Ishikawa (cell line): ENCODE results near the gene ADSS2.

Experiments used
- CEBPB ChIP-seq: IDR thresholded peaks from 2 replicates; pipeline ENCODE4 v1.6.1; 2012
- CREB1 ChIP-seq: IDR thresholded peaks from 2 replicates; pipeline ENCODE4 v1.6.1; 2012; ENCODE audit warnings: low read depth
- EGR1 ChIP-seq: IDR thresholded peaks from 2 replicates; pipeline ENCODE4 v1.6.1; 2012
- EP300 ChIP-seq: IDR thresholded peaks from 2 replicates; pipeline ENCODE4 v1.6.1; 2012; ENCODE audit warnings: borderline replicate concordance
- FOXM1 ChIP-seq: IDR thresholded peaks from 2 replicates; pipeline ENCODE4 v1.6.1; 2012; ENCODE audit warnings: low read depth, borderline replicate concordance
- NFIC ChIP-seq: IDR thresholded peaks from 2 replicates; pipeline ENCODE4 v1.6.1; 2012
- RAD21 ChIP-seq: IDR thresholded peaks from 2 replicates; pipeline ENCODE4 v1.6.1; 2012; ENCODE audit warnings: low read depth
- REST ChIP-seq: IDR thresholded peaks from 2 replicates; pipeline ENCODE4 v1.6.1; 2012; ENCODE audit warnings: low read depth, mild to moderate bottlenecking
- TAF1 ChIP-seq: IDR thresholded peaks from 2 replicates; pipeline ENCODE4 v1.6.1; 2012; ENCODE audit warnings: low read depth, mild to moderate bottlenecking
- TCF12 ChIP-seq: IDR thresholded peaks from 2 replicates; pipeline ENCODE4 v1.6.1; 2012; ENCODE audit warnings: low read depth
- TEAD4 ChIP-seq: IDR thresholded peaks from 2 replicates; pipeline ENCODE4 v1.6.1; 2012
- YY1 ChIP-seq: IDR thresholded peaks from 2 replicates; pipeline ENCODE4 v1.6.1; 2012; ENCODE audit warnings: low read depth
- ZBTB7A ChIP-seq: IDR thresholded peaks from 2 replicates; pipeline ENCODE4 v1.6.1; 2012; ENCODE audit warnings: low read depth
- TF ChIP-seq, protein P1 (sequence below): IDR thresholded peaks from 2 replicates; pipeline ENCODE4 v1.6.1; 2012
- TF ChIP-seq, protein P2 (sequence below): IDR thresholded peaks from 2 replicates; pipeline ENCODE4 v1.6.1; 2012

ADSS2 gene

GRCh38 chr1:244383278-244383884, 68.3 kb downstream of the ADSS2 start:
- TF ChIP-seq REST (no peak), FOXM1 (no peak), YY1 (no peak), NFIC (no peak), TCF12 (no peak), TAF1 (no peak), RAD21 (no peak), EP300 (no peak), ZBTB7A (no peak), EGR1 (no peak), TEAD4 (no peak), CREB1 (no peak), CEBPB (no peak)
- TF ChIP-seq, protein P1, sequence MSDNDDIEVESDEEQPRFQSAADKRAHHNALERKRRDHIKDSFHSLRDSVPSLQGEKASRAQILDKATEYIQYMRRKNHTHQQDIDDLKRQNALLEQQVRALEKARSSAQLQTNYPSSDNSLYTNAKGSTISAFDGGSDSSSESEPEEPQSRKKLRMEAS = no peak
- TF ChIP-seq, protein P2, sequence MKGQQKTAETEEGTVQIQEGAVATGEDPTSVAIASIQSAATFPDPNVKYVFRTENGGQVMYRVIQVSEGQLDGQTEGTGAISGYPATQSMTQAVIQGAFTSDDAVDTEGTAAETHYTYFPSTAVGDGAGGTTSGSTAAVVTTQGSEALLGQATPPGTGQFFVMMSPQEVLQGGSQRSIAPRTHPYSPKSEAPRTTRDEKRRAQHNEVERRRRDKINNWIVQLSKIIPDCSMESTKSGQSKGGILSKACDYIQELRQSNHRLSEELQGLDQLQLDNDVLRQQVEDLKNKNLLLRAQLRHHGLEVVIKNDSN = no peak

DNA sequence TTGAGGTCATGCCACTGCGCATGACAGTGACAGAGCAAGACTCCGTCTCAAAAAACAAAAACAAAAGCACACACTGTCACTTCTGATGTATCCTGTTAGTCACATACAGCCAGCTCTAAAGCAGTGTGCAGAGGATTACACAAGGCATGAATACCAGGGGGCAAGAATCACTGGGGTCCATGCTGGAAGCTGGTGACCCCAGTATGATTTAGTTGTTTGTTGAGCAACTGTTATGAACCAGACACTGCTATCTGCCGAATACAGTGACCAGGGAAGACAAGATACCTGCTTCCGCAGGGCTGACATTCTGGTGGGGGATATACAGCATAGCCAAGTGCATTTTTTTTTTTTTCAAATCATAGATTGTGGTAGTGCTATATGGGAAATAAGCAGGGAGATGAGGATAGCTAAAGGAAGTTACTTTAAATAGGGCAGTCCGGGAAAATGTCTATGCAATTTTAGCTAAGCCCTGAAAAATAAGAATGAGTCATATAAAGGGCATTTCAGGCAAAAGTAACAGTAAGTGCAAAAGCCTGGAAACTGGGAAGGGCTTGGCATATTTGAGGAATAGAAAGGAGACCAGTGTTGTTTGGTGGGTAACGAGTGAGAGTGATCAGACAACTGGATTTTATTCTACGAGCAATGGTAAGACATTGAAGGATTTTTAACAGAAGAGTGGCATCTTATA, 69.7 kb downstream of the ADSS2 start:
- TF ChIP-seq TEAD4 (no peak), REST (no peak), TAF1 (no peak), ZBTB7A (no peak)

GRCh38 chr1:244376126-244376525, 75.6 kb downstream of the ADSS2 start:
- TF ChIP-seq EGR1 (no peak), CREB1 (no peak), NFIC (no peak), ZBTB7A (no peak), TAF1 (no peak), EP300 (no peak), TEAD4 (no peak), YY1 (no peak), TCF12 (no peak), RAD21 (no peak)
- TF ChIP-seq, protein P2 = no peak
- TF ChIP-seq, protein P1 = no peak

DNA sequence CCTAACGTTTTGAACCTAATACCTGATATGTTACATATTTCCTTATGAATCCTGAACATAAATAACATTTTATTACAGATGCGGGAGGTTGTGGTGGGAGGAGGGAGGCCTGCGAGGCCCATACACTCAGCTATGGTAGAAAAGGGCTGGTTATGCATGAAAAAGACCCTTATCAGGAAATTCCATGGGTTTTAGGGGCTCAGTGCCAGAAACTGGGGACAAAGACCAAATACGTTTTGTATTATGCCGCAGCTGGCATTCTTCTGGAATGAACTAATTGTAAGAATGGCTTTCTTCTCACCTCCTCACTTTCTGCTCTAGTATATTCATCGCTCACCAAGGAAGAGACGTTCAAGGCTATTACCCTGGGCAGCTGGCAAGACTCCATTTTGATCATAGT, 76.7 kb downstream of the ADSS2 start:
- no peak for TF ChIP-seq YY1
- TF ChIP-seq TEAD4 = no peak
- TF ChIP-seq TAF1 = no peak
- no peak for TF ChIP-seq CEBPB
- TF ChIP-seq EP300 = no peak

DNA sequence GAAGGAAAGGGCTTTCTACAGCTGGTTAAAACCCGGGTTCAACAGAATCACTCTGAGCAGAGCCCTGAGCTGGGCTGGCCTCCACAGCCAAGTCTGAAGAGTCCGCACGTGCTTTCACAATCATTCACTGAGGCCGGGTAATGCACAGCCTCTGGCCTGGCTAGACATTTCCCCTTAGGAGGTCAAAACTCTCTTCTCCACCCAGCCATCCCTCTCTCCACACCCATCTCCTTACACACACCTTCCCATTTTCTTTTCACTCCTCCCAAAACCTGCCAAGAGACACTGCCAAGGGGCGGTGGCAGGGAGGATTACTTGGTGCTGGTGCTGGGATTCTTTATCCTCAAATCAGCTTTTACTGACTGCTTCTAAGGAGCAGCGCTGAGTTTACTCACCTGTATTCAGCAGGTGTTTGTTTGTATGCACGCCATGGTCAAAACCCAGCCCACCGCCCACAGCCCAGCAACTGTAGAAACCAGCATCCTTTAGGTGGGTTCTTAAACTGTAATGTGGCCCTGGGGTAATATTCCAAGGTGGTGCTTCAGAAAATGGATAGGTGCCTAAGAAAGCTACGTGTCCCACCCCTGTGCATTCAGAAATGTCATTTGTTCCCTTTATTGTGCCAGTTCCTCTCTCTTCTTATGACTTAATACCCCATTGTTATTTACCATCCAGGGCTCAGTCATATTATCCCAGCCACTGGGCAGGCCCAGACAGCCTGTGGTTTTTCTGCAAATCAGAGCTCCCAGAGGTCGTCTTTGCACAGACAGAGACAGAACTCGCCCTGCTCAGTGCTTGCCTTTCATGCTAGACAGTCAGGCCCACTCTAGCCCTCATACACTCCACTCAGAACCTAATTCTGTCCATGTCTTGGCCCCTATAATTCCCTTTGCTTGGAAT, 80.2 kb downstream of the ADSS2 start:
- TF ChIP-seq CREB1 = no peak
- TF ChIP-seq, protein P1 = no peak
- TF ChIP-seq TCF12 = no peak
- no peak for TF ChIP-seq TEAD4
- TF ChIP-seq, protein P2 = no peak
- no peak for TF ChIP-seq YY1
- TF ChIP-seq EGR1 = no peak
- no peak for TF ChIP-seq RAD21
- no peak for TF ChIP-seq REST
- no peak for TF ChIP-seq EP300
- TF ChIP-seq FOXM1 = no peak
- TF ChIP-seq CEBPB = no peak
- no peak for TF ChIP-seq ZBTB7A
